A172 (cell line): ENCODE data around the gene MEGF11. TPM values are rescaled to one million over a fixed set of nuclear protein-coding genes. Genes with fewer than 3 reads are reported as not detected.

Experiments used
- DNase-seq: peaks from one replicate; pipeline ENCODE4 v3.0.0-alpha.2; 2015; ENCODE audit warnings: low spot score
- total RNA-seq: library from RNA; depleted of rRNA; stranded (reverse); fragments of >200 nt; shearing (Covaris generic); gene quantifications from 2 replicates; pipeline ENCODE4 v1.2.3, GENCODE V29; 2014

Gene MEGF11
- total RNA-seq, 1 experiment from 2014 or later, result 0.57 TPM

- DNase-seq, result no peak
Observed at GRCh38 chr15:66171841-66172240, 81.7 kb downstream of the MEGF11 start.

GRCh38 chr15:66170716-66171115 lies 82.8 kb downstream of the MEGF11 start:
- no peak for DNase-seq

- DNase-seq, result no peak
Observed at GRCh38 chr15:66170042-66170441, 83.5 kb downstream of the MEGF11 start.

- DNase-seq, result no peak
Observed at GRCh38 chr15:66169625-66170024, 83.9 kb downstream of the MEGF11 start.

- DNase-seq, result no peak
Observed at GRCh38 chr15:66169023-66169422, 84.5 kb downstream of the MEGF11 start.

- no peak for DNase-seq
Observed at GRCh38 chr15:66167854-66168253, 85.7 kb downstream of the MEGF11 start.

GRCh38 chr15:66165856-66166255 lies 87.7 kb downstream of the MEGF11 start:
- no peak for DNase-seq

- no peak for DNase-seq
Observed at GRCh38 chr15:66164788-66165187, 88.8 kb downstream of the MEGF11 start.

- no peak for DNase-seq
Observed at GRCh38 chr15:66163553-66163952, 90.0 kb downstream of the MEGF11 start.

- DNase-seq, result no peak
Observed at GRCh38 chr15:66162286-66162685, 91.3 kb downstream of the MEGF11 start.

- no peak for DNase-seq
Observed at GRCh38 chr15:66161575-66162118, 91.9 kb downstream of the MEGF11 start.

- no peak for DNase-seq
Observed at GRCh38 chr15:66161108-66161507, 92.4 kb downstream of the MEGF11 start.

- no peak for DNase-seq
Observed at GRCh38 chr15:66157507-66157906, 96.0 kb downstream of the MEGF11 start.

GRCh38 chr15:66156310-66156975 lies 97.1 kb downstream of the MEGF11 start:
- no peak for DNase-seq

- DNase-seq, result no peak
Observed at GRCh38 chr15:66155065-66155464, 98.5 kb downstream of the MEGF11 start.

- DNase-seq, result no peak
Observed at GRCh38 chr15:66154581-66154980, 99.0 kb downstream of the MEGF11 start.

- DNase-seq, result no peak
Observed at GRCh38 chr15:66153549-66154415, 99.8 kb downstream of the MEGF11 start.

- DNase-seq, result no peak
Observed at GRCh38 chr15:66152650-66153049, 100.9 kb downstream of the MEGF11 start.

GRCh38 chr15:66151809-66152208 lies 101.7 kb downstream of the MEGF11 start:
- no peak for DNase-seq

GRCh38 chr15:66149871-66150270 lies 103.7 kb downstream of the MEGF11 start:
- no peak for DNase-seq

- DNase-seq, result no peak
Observed at GRCh38 chr15:66148187-66148586, 105.4 kb downstream of the MEGF11 start.

GRCh38 chr15:66147440-66147839 lies 106.1 kb downstream of the MEGF11 start:
- no peak for DNase-seq

GRCh38 chr15:66145726-66146182 lies 107.8 kb downstream of the MEGF11 start:
- no peak for DNase-seq
